Measurements from ENCODE around the gene HTR2A.

GRCh38 chr13:46803586-46803985, 93.3 kb downstream of the HTR2A start:
- TF ChIP-seq CTCF (optimal IDR thresholded peaks at IDR 0.05 in 1 of 3, IDR thresholded peaks at IDR 0.05 in 1 of 3, conservative IDR thresholded peaks at IDR 0.05 in 1 of 3; ENCODE audit: extremely low read depth in 1 of 3, insufficient read depth in 2 of 3, low read length in 3 of 3) (no peak), EZH2 (IDR thresholded peaks at IDR 0.05; ENCODE audit: low read length) (no peak)
